ENCODE data around the gene CD53. TPM values are rescaled to one million over a fixed set of nuclear protein-coding genes. Genes with fewer than 3 reads are reported as not detected.

Gene CD53
- total and polyA plus RNA-seq, 2 experiments from 2014 or later, result not detected

DNA sequence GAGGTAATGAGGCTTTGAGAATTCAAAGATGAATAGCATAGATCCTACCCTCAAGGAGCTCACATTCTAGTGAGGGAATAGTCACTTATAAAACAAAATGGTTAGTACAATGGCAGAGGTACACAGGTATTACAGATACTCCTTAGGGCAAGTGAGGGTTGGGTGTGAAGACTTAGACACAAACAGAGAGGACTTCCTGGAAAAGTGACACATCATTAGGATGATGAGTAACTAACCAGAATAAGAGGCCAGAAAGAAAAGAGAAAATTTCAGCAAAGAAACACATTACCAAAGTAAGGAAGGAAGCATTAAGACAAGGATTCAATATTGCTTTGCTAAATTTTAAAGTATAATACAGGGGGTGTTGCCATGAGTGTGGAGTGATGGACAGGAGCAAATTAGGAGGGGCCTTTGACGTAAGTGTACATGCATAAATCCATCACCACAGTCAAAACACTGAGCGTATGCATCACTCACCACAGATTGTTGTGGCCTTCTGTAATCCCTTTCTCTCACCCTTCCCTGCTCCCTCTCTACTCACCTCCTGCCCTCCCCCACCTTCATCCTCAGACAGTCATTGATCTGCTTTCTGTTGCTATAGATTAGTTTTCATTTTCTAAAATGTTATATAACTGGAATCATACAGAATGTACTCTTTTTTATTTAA, 7.9 kb downstream of the CD53 start:
- H3K27ac ChIP-seq, result no peak overlapping the region
- H3K27me3 ChIP-seq (replicated peaks; ENCODE audit: insufficient read depth), result peaks cover 3% of the 10 kb centered on the region; the same call in 1 of the 2 replicates
- H3K9me3 ChIP-seq (ENCODE audit: low read depth), result no peaks in the 10 kb centered on the region
- H3F3A ChIP-seq (ENCODE audit: insufficient read depth), result no peaks in the 10 kb centered on the region
- H4K20me1 ChIP-seq (ENCODE audit: insufficient read depth), result no peaks in the 10 kb centered on the region
- no peak overlapping the region for H2AFZ ChIP-seq
- 7 to 21% methylated on average over 2 of the region's 2 CpGs for WGBS, 2 experiments (ENCODE audit: low coverage in 1 of 2, low lambda C conversion rate in 2 of 2, missing lambda C conversion rate in 2 of 2)
- in situ Hi-C loops (cut with MboI), result no loop called here
- H3K9me2 ChIP-seq (ENCODE audit: insufficient read depth), result no peaks in the 10 kb centered on the region
- no peak overlapping the region for H3K9ac ChIP-seq
- no peak overlapping the region for H3K4me2 ChIP-seq (ENCODE audit: unreplicated experiment)
- H3K36me3 ChIP-seq (ENCODE audit: low read depth), result no peaks in the 10 kb centered on the region
- no peaks in the 10 kb centered on the region for H3K79me2 ChIP-seq (ENCODE audit: insufficient read depth)
- TF ChIP-seq EZH2 (IDR thresholded peaks at IDR 0.05; ENCODE audit: insufficient read depth, poor library complexity, severe bottlenecking), result no peak
- TF ChIP-seq EZH2phosphoT487 (IDR thresholded peaks at IDR 0.05; ENCODE audit: insufficient read depth, low read depth), result no peak
- no peak overlapping the region for H3K4me3 ChIP-seq
- peak; percentile 2 for DNase-seq
- no peaks in the 10 kb centered on the region for H3K4me1 ChIP-seq (ENCODE audit: insufficient read depth)

- Histone ChIP-seq H4K20me1 (ENCODE audit: insufficient read depth) (no peaks in the 10 kb centered on the region), H3K4me3 (no peak overlapping the region), H3K27ac (no peak overlapping the region), H3K9me3 (ENCODE audit: low read depth) (no peaks in the 10 kb centered on the region), H3K4me1 (ENCODE audit: insufficient read depth) (no peaks in the 10 kb centered on the region), H3K9ac (no peak overlapping the region), H3K4me2 (ENCODE audit: unreplicated experiment) (no peak overlapping the region), H3F3A (ENCODE audit: insufficient read depth) (no peaks in the 10 kb centered on the region), H3K27me3 (replicated peaks; ENCODE audit: insufficient read depth) (peaks cover 3% of the 10 kb centered on the region; the same call in 1 of the 2 replicates), H3K79me2 (ENCODE audit: insufficient read depth) (no peaks in the 10 kb centered on the region), H3K36me3 (ENCODE audit: low read depth) (no peaks in the 10 kb centered on the region), H3K9me2 (ENCODE audit: insufficient read depth) (no peaks in the 10 kb centered on the region), H2AFZ (no peak overlapping the region)
- WGBS, 2 experiments (ENCODE audit: low coverage in 1 of 2, low lambda C conversion rate in 2 of 2, missing lambda C conversion rate in 2 of 2), result 33 to 43% methylated on average over 6 of the region's 6 CpGs
- in situ Hi-C loops (cut with MboI), result no loop called here
- DNase-seq, result no peak
- TF ChIP-seq EZH2 (IDR thresholded peaks at IDR 0.05; ENCODE audit: insufficient read depth, poor library complexity, severe bottlenecking) (no peak), EZH2phosphoT487 (IDR thresholded peaks at IDR 0.05; ENCODE audit: insufficient read depth, low read depth) (no peak)
Observed at GRCh38 chr1:110888049-110888448, 15.1 kb downstream of the CD53 start.

GRCh38 chr1:110888641-110889040, 15.7 kb downstream of the CD53 start:
- in situ Hi-C loops (cut with MboI), result no loop called here
- Histone ChIP-seq H3K27ac (no peak overlapping the region), H3K9me3 (ENCODE audit: low read depth) (no peaks in the 10 kb centered on the region), H3K27me3 (replicated peaks; ENCODE audit: insufficient read depth) (peaks cover 3% of the 10 kb centered on the region; the same call in 1 of the 2 replicates), H3K4me2 (ENCODE audit: unreplicated experiment) (no peak overlapping the region), H3K4me3 (no peak overlapping the region), H3K79me2 (ENCODE audit: insufficient read depth) (no peaks in the 10 kb centered on the region), H2AFZ (no peak overlapping the region), H3K9me2 (ENCODE audit: insufficient read depth) (no peaks in the 10 kb centered on the region), H3K4me1 (ENCODE audit: insufficient read depth) (no peaks in the 10 kb centered on the region), H3K36me3 (ENCODE audit: low read depth) (no peaks in the 10 kb centered on the region), H3F3A (ENCODE audit: insufficient read depth) (no peaks in the 10 kb centered on the region), H3K9ac (no peak overlapping the region), H4K20me1 (ENCODE audit: insufficient read depth) (no peaks in the 10 kb centered on the region)
- no peak for DNase-seq
- no peak for TF ChIP-seq EZH2phosphoT487 (IDR thresholded peaks at IDR 0.05; ENCODE audit: insufficient read depth, low read depth)
- TF ChIP-seq EZH2 (IDR thresholded peaks at IDR 0.05; ENCODE audit: insufficient read depth, poor library complexity, severe bottlenecking), result no peak

GRCh38 chr1:110890474-110891196, 17.7 kb downstream of the CD53 start:
- no peaks in the 10 kb centered on the region for H3K9me2 ChIP-seq (ENCODE audit: insufficient read depth)
- no peaks in the 10 kb centered on the region for H3K36me3 ChIP-seq (ENCODE audit: low read depth)
- 11 to 14% methylated on average over 3 of the region's 3 CpGs for whole genome bisulfite sequencing, 2 experiments (ENCODE audit: low coverage in 1 of 2, low lambda C conversion rate in 2 of 2, missing lambda C conversion rate in 2 of 2)
- in situ Hi-C loops (cut with MboI), result no loop called here
- H3K4me1 ChIP-seq (ENCODE audit: insufficient read depth), result no peaks in the 10 kb centered on the region
- no peak overlapping the region for H3K4me3 ChIP-seq
- no peak overlapping the region for H3K27ac ChIP-seq
- H3F3A ChIP-seq (ENCODE audit: insufficient read depth), result no peaks in the 10 kb centered on the region
- no peak for DNase-seq
- H3K79me2 ChIP-seq (ENCODE audit: insufficient read depth), result no peaks in the 10 kb centered on the region
- H3K9me3 ChIP-seq (ENCODE audit: low read depth), result no peaks in the 10 kb centered on the region
- 0 out of 2 replicates have a peak, but pooled peaks cover 7% of the 10 kb centered on the region for H3K27me3 ChIP-seq (replicated peaks; ENCODE audit: insufficient read depth)
- H3K9ac ChIP-seq, result no peak overlapping the region
- no peak for TF ChIP-seq EZH2phosphoT487 (IDR thresholded peaks at IDR 0.05; ENCODE audit: insufficient read depth, low read depth)
- TF ChIP-seq EZH2 (IDR thresholded peaks at IDR 0.05; ENCODE audit: insufficient read depth, poor library complexity, severe bottlenecking), result no peak
- H2AFZ ChIP-seq, result no peak overlapping the region
- no peak overlapping the region for H3K4me2 ChIP-seq (ENCODE audit: unreplicated experiment)
- no peaks in the 10 kb centered on the region for H4K20me1 ChIP-seq (ENCODE audit: insufficient read depth)

Measured in GM23248 (cell line).